HG02938 (cell line): ENCODE data around the gene NEB.

Source experiments
- ATAC-seq: cut with Tn5 transposase; IDR thresholded peaks from one replicate; pipeline ENCODE4 v1.9.1; 2021; ENCODE audit warnings: mild to moderate bottlenecking, moderate library complexity; ENCODE audit not compliant: unreplicated experiment

Gene NEB

GRCh38 chr2:151733771-151734672, at the start of gene NEB:
TSS of gene NEB (minus strand) at chr2:151734476. CDS start at chr2:151733156, 1,320 bp downstream.
- ATAC-seq: no peak

- ATAC-seq: no peak
Observed at GRCh38 chr2:151783133-151783520, 48.9 kb upstream of the NEB start.

GRCh38 chr2:151782378-151783132, 48.3 kb upstream of the NEB start:
- ATAC-seq: no peak

GRCh38 chr2:151781642-151782041, 47.4 kb upstream of the NEB start:
- ATAC-seq: no peak

- ATAC-seq: no peak
Observed at GRCh38 chr2:151780938-151781337, 46.7 kb upstream of the NEB start.

GRCh38 chr2:151777935-151778334, 43.7 kb upstream of the NEB start:
- ATAC-seq: no peak

GRCh38 chr2:151777487-151777886, 43.2 kb upstream of the NEB start:
- no peak for ATAC-seq

GRCh38 chr2:151776367-151776766, 42.1 kb upstream of the NEB start:
- ATAC-seq: no peak

- no peak for ATAC-seq
Observed at GRCh38 chr2:151775057-151775740, 40.9 kb upstream of the NEB start.

- ATAC-seq: no peak
Observed at GRCh38 chr2:151774506-151774905, 40.2 kb upstream of the NEB start.

- peak; percentile 95 for ATAC-seq
Observed at GRCh38 chr2:151771599-151772358, 37.5 kb upstream of the NEB start.

- peak; percentile 31 for ATAC-seq
Observed at GRCh38 chr2:151770995-151771394, 36.7 kb upstream of the NEB start.

- ATAC-seq: no peak
Observed at GRCh38 chr2:151769606-151770005, 35.3 kb upstream of the NEB start.

GRCh38 chr2:151767536-151767935, 33.3 kb upstream of the NEB start:
- no peak for ATAC-seq

- peak; percentile 38 for ATAC-seq
Observed at GRCh38 chr2:151766437-151767153, 32.3 kb upstream of the NEB start.

GRCh38 chr2:151765760-151766410, 31.6 kb upstream of the NEB start:
- ATAC-seq: no peak

GRCh38 chr2:151762694-151763093, 28.4 kb upstream of the NEB start:
- ATAC-seq: no peak

GRCh38 chr2:151761687-151762086, 27.4 kb upstream of the NEB start:
- no peak for ATAC-seq

- no peak for ATAC-seq
Observed at GRCh38 chr2:151761193-151761592, 26.9 kb upstream of the NEB start.
